Measurements from ENCODE around the gene ANTXR1. TPM values are rescaled to one million over a fixed set of nuclear protein-coding genes. Genes with fewer than 3 reads are reported as not detected.

Gene ANTXR1
- total and polyA plus RNA-seq, 2 of the 8 experiments (the other 6 are each of a cell fraction or from before 2014, with no cell fraction given) = 15.8 to 44.3 TPM

DNA sequence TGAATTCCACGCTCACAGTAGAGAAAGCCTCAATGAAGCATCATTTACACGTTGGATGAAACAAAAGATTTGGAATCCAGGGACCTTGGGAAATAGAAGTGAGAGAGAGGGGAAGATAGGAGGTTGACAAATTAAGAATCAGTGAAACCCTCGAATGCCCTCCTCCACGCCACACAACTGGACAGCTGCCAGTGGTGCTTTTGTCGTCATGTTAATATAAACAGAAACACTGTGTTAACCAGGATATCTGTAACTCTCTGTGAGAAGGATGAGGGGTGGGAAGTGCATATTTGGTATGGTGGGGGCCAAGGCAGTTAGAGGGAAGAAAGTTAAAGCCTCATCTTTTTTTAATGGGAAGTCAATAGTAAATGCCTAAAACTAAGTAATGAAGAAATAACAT is 265.4 kb downstream of the ANTXR1 start:
- no peak overlapping the region for H2AFZ ChIP-seq (ENCODE audit: low read length)
- no peak overlapping the region for H3K27ac ChIP-seq (ENCODE audit: low read depth, low read length)
- H4K91ac ChIP-seq (replicated peaks; ENCODE audit: insufficient read length, low read length) = no peak overlapping the region
- H3K4ac ChIP-seq (replicated peaks; ENCODE audit: insufficient read length, low read depth, low read length) = no peak overlapping the region
- no peaks in the 10 kb centered on the region for H3K4me1 ChIP-seq (replicated peaks in 1 of 4; ENCODE audit: control insufficient read depth in 3 of 4, insufficient read depth in 4 of 4, low read length in 3 of 4)
- H2BK15ac ChIP-seq (ENCODE audit: low read length) = no peak overlapping the region
- ChIA-PET POLR2A (ENCODE audit: partially characterized antibody) (interaction anchor here (1.7 kb wide), 1 partner anchor 23 kb away, joined by 3 read pairs; no protein-coding TSS in a partner anchor), CTCF (ENCODE audit: partially characterized antibody) (interaction anchor here (1.6 kb wide), 1 partner anchor 28 kb away, joined by 4 read pairs; no protein-coding TSS in a partner anchor)
- H4K20me1 ChIP-seq (replicated peaks in 1 of 2; ENCODE audit: control insufficient read depth in 1 of 2, insufficient read depth in 2 of 2, low read length in 2 of 2) = no peaks in the 10 kb centered on the region
- DNase-seq (ENCODE audit: low read depth in 1 of 2, low spot score in 2 of 2) (no peak), FAIRE-seq (no peak)
- no peaks in the 10 kb centered on the region; a peak in 1 of 8 replicates for H3K36me3 ChIP-seq (ENCODE audit: control insufficient read depth in 2 of 4, insufficient read depth in 4 of 4, low read length in 3 of 4)
- no peak overlapping the region for H3K4me3 ChIP-seq (ENCODE audit: extremely low read depth in 1 of 4, insufficient read depth in 2 of 4, low read depth in 3 of 4, low read length in 4 of 4)
- H3K18ac ChIP-seq (ENCODE audit: extremely low read depth, low read length) = no peak overlapping the region
- 84% methylated on average over 5 of the region's 5 CpGs; no CpG with 5 or more reads in 1 of the 2 experiments for WGBS, 2 experiments (ENCODE audit: extremely low coverage in 1 of 2, insufficient coverage in 1 of 2, insufficient read length in 1 of 2, insufficient replicate concordance in 2 of 2, low coverage in 1 of 2, low lambda C conversion rate in 2 of 2, missing lambda C conversion rate in 1 of 2)
- no peaks in the 10 kb centered on the region for H3K9me3 ChIP-seq (ENCODE audit: insufficient read depth in 2 of 2, low read depth in 1 of 2, low read length in 1 of 2)
- no peaks in the 10 kb centered on the region for H3K79me1 ChIP-seq (ENCODE audit: low read depth, low read length)
- no peak overlapping the region for H2BK12ac ChIP-seq (ENCODE audit: low read depth, low read length)
- no peak overlapping the region for H2BK120ac ChIP-seq (replicated peaks; ENCODE audit: low read depth, low read length)
- no peak overlapping the region for H3K14ac ChIP-seq (ENCODE audit: insufficient read length)
- no peak overlapping the region for H2BK5ac ChIP-seq (ENCODE audit: low read depth, low read length)
- no peak overlapping the region for H3K9ac ChIP-seq (replicated peaks in 1 of 4; ENCODE audit: extremely low read depth in 1 of 4, low read depth in 3 of 4, low read length in 3 of 4)
- H3K79me2 ChIP-seq (ENCODE audit: control insufficient read depth in 1 of 2, insufficient read depth in 2 of 2, low read length in 2 of 2) = no peaks in the 10 kb centered on the region
- H2AK5ac ChIP-seq (ENCODE audit: low read depth, low read length) = no peak overlapping the region
- H4K8ac ChIP-seq (ENCODE audit: extremely low read depth, insufficient read depth, low read length) = no peak overlapping the region
- no peak overlapping the region for H3K23ac ChIP-seq (ENCODE audit: insufficient read length)
- H4K5ac ChIP-seq (ENCODE audit: insufficient read length, low read depth, low read length) = no peak overlapping the region
- H3K4me2 ChIP-seq (ENCODE audit: insufficient read depth in 1 of 2, low read depth in 2 of 2, low read length in 2 of 2) = no peak overlapping the region
- H3K27me3 ChIP-seq (replicated peaks in 1 of 4; ENCODE audit: control insufficient read depth in 3 of 4, extremely low read depth in 1 of 4, insufficient read depth in 3 of 4, low read length in 3 of 4) = no peaks in the 10 kb centered on the region
- H2BK20ac ChIP-seq (ENCODE audit: low read length) = no peak overlapping the region
- no peak overlapping the region for H3K56ac ChIP-seq (replicated peaks; ENCODE audit: insufficient read length, low read depth, low read length)
- no peaks in the 10 kb centered on the region for H3K23me2 ChIP-seq (ENCODE audit: low read depth, low read length)
- TF ChIP-seq POU5F1 (IDR thresholded peaks at IDR 0.05; ENCODE audit: low read depth, low read length) = no peak
- TF ChIP-seq CHD1 (IDR thresholded peaks at IDR 0.05; ENCODE audit: low read depth, low read length) = no peak
- no peak for TF ChIP-seq CTCF (IDR thresholded peaks at IDR 0.05; ENCODE audit: control extremely low read depth in 1 of 3, insufficient read depth in 1 of 3, low read depth in 1 of 3, low read length in 3 of 3)

Measured in H1 (cell line).